ENCODE results near the gene FBXW5.

DNA sequence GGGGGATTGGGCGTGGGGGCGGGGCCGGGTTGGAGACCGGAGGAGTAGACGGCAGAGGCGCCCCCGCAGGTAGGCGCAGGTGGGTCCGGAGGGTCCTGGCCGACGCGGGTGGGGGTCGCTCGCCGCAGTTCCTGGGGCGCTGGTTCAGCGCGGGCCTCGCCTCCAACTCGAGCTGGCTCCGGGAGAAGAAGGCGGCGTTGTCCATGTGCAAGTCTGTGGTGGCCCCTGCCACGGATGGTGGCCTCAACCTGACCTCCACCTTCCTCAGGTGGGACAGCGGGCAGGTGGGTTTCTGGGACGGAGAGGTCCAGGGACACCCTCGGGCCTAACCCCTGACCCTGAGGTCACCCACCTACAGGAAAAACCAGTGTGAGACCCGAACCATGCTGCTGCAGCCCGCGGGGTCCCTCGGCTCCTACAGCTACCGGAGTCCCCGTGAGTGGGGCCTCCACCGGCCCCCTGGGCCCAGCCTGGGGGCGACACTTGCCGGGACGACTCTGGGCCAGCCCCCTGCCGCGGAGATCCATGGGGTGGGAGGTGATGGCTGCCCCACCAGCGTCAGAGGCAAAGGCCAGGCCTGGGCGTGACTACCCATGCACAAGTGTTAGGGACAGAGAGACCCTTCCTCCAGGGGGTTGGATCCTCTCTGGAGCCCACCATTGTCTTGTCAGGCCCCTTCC is 34.5 kb upstream of the FBXW5 start:
- TF ChIP-seq CTCF (conservative IDR thresholded peaks at IDR 0.05) (no peak), EZH2 (IDR thresholded peaks at IDR 0.05; ENCODE audit: low read depth) (no peak)

Measured in PC-9 (cell line).